Tongue (tissue), 1 donor: ENCODE measurements around the gene CABS1. TPM values are rescaled to one million over a fixed set of nuclear protein-coding genes. Genes with fewer than 3 reads are reported as not detected.

Source experiments
- total RNA-seq: library from RNA; depleted of rRNA; stranded (reverse); fragments of >200 nt; gene quantifications from one replicate; pipeline ENCODE4 v1.2.3, GENCODE V29; 2014

The CABS1 gene
- total RNA-seq, 1 donor from 2014 or later, result not detected

Other genes with a start within 250 kb of the CABS1 start
- gene PRR27, start 180.7 kb upstream of the CABS1 start, total RNA-seq, result 0.51 TPM
- not detected for gene ODAM, start 139.3 kb upstream of the CABS1 start, total RNA-seq
- gene FDCSP, start 108.9 kb upstream of the CABS1 start, total RNA-seq, result not detected
- gene CSN3, start 92.4 kb upstream of the CABS1 start, total RNA-seq, result not detected
- not detected for gene SMR3A, start 25.8 kb downstream of the CABS1 start, total RNA-seq
- not detected for gene SMR3B, start 48.1 kb downstream of the CABS1 start, total RNA-seq
- gene OPRPN, start 63.0 kb downstream of the CABS1 start, total RNA-seq, result not detected
- gene MUC7, start 137.2 kb downstream of the CABS1 start, total RNA-seq, result 140 TPM
- gene AMTN, start 183.6 kb downstream of the CABS1 start, total RNA-seq, result not detected